Adrenal gland (tissue), 12 donors: ENCODE data around the gene EBP. TPM values are rescaled to one million over a fixed set of nuclear protein-coding genes. Genes with fewer than 3 reads are reported as not detected.

Source experiments
- DNase-seq, 7 donors: peaks; one replicate each; pipeline ENCODE4 v3.0.0-alpha.2; 2019 to 2020
- H3K27ac ChIP-seq, 5 donors: fragments of 200-600 bp; sonication (generic) in 4 of 5; 1 replicate in 3 of 5; 2 replicates in 2 of 5; pipeline versions ENCODE4 v1.5.1 to v1.8.0; 2016 to 2020; ENCODE audit warnings: mild to moderate bottlenecking in 1 of 5
- H3K27me3 ChIP-seq: fragments of 200-600 bp; 2 replicates; pipeline ENCODE4 v1.8.0; 2021
- H3K36me3 ChIP-seq, 2 donors: fragments of 200-600 bp; replicated peaks in 1 of 2; 1 replicate in 1 of 2; 2 replicates in 1 of 2; pipeline versions ENCODE4 v1.5.1 to v1.8.0; 2018 to 2022
- H3K4me1 ChIP-seq, 2 donors: fragments of 200-600 bp; replicated peaks in 1 of 2; 1 replicate in 1 of 2; 2 replicates in 1 of 2; pipeline versions ENCODE4 v1.5.1 to v1.8.0; 2018 to 2021
- H3K4me3 ChIP-seq, 4 donors: fragments of 200-600 bp; sonication (generic) in 3 of 4; one replicate each; pipeline ENCODE4 v1.5.1; 2016 to 2018
- H3K9me3 ChIP-seq, 3 donors: fragments of 200-600 bp; sonication (generic) in 1 of 3; replicated peaks in 1 of 3; 1 replicate in 2 of 3; 2 replicates in 1 of 3; pipeline versions ENCODE4 v1.5.1 to v1.8.0; 2016 to 2021
- CTCF ChIP-seq, 6 experiments: fragments of 450-650 bp in 4 of 6; fragments of 200-600 bp in 2 of 6; sonication (generic) in 1 of 6; IDR thresholded peaks; 1 replicate in 5 of 6; 2 replicates in 1 of 6; pipeline versions ENCODE4 v1.5.1 to v1.8.0; 2016 to 2021; ENCODE audit warnings: antibody characterized with exemption in 6 of 6, mild to moderate bottlenecking in 2 of 6, moderate library complexity in 1 of 6
- POLR2A ChIP-seq, 2 donors: fragments of 450-650 bp; IDR thresholded peaks; one replicate each; pipeline ENCODE4 v1.6.1; 2017; ENCODE audit warnings: antibody characterized with exemption in 2 of 2, mild to moderate bottlenecking in 2 of 2, moderate library complexity in 1 of 2
- WGBS, 4 donors: extraction: QIAGEN DNeasy Blood & Tissue Kit in 2 of 4; methylation state at CpG; one replicate each; pipeline versions ENCODE4 v1.1.5 to v1.1.7; 2013 to 2017; 5-methylcytosine and 5-hydroxymethylcytosine counted together
- intact Hi-C, 2 donors: fragments of 100-400 bp; cut with DNase I; formaldehyde crosslinking; loops; one replicate each; pipeline versions ENCODE4 v1.14.1 to v1.15.0; 2022 to 2023
- polyA plus RNA-seq, 3 donors: library from polyadenylated mRNA; stranded (reverse); fragments of 200-250 nt in 2 of 3; fragments of 350-450 nt in 1 of 3; fragmentation: Illumina TruSeq in 1 of 3; extraction: RNeasy Lipid Tissue Mini Kit (QIAGEN cat#74804) in 1 of 3; gene quantifications; one replicate each; pipeline ENCODE4 v1.2.3, GENCODE V29; 2013 to 2014
- total RNA-seq, 9 donors: library from RNA; depleted of rRNA in 4 of 9; stranded (reverse); fragments of >200 nt in 4 of 9; fragments of 120-200 nt in 1 of 9; fragmentation: NEBNext Ultra II Directional in 1 of 9; extraction: Animal tissue kit (Norgen Biotek cat#: 25700) in 1 of 9; gene quantifications; one replicate each; pipeline versions ENCODE4 v1.1.0 to v1.2.4, GENCODE V29; 2013 to 2023
- donor health status: healthy with polysubstance abuse.
- donor health status: Bipolar disorder and iron deficiency.
- donor health status: DM: yes; HTN: yes; CAD: no.
- donor health status: DM: no; HTN: no; CAD: no.
- donor health status: DM: no; HTN: no; CAD: no.
- donor health status: DM: yes; HTN: yes; CAD: no.

EBP gene
- total and polyA plus RNA-seq, 12 donors: 85.8 to 1,010 (median 156) TPM

GRCh38 chrX:48576108-48576507 lies 54.5 kb downstream of the EBP start:
- Histone ChIP-seq H3K36me3 (peaks cover 0 to 34% of the 10 kb centered on the region in 2 donors), H3K27ac (peak overlapping the region in 3 of 5 donors; percentile 7 to 99 (median 98)), H3K4me3 (peak overlapping the region in 1 of 4 donors; percentile 65)

More at GRCh38 chrX:48576108-48576507, 54.5 kb downstream of the EBP start:
- intact Hi-C loops: no loop called here
- Histone ChIP-seq H3K4me1 (peaks cover 4 to 16% of the 10 kb centered on the region in 2 donors), H3K27me3 (no peaks in the 10 kb centered on the region), H3K9me3 (no peaks in the 10 kb centered on the region)
- WGBS, 4 donors: 39 to 60% (median 49%) methylated on average over 5 to 6 of the region's 6 CpGs
- DNase-seq: no peak
- TF ChIP-seq POLR2A (IDR thresholded peaks at IDR 0.05) (no peak), CTCF (IDR thresholded peaks at IDR 0.05) (no peak)

Other genes with a start within 250 kb of the EBP start
- not detected for gene SSX3, start 165.1 kb upstream of the EBP start, total RNA-seq
- not detected for gene SSX3, start 165.1 kb upstream of the EBP start, polyA plus RNA-seq
- not detected for gene SSX4, start 138.3 kb upstream of the EBP start, total RNA-seq
- gene SSX4, start 138.3 kb upstream of the EBP start, polyA plus RNA-seq: not detected
- not detected for gene SSX4B, start 109.8 kb upstream of the EBP start, total RNA-seq
- gene SSX4B, start 109.8 kb upstream of the EBP start, polyA plus RNA-seq: not detected
- 1 to 10 TPM in 7 of 9 donors, under 1 TPM in 2; 0.11 to 6.6 (median 4.3) TPM for gene SLC38A5, start 51.5 kb upstream of the EBP start, total RNA-seq
- gene SLC38A5, start 51.5 kb upstream of the EBP start, polyA plus RNA-seq: 1 to 10 TPM; 3.7 to 6.2 (median 6.0) TPM
- gene FTSJ1, start 45.6 kb upstream of the EBP start, total RNA-seq: 10 to 100 TPM; 27.8 to 83.4 (median 39.0) TPM
- gene FTSJ1, start 45.6 kb upstream of the EBP start, polyA plus RNA-seq: 10 to 100 TPM; 42.2 to 59.2 (median 52.0) TPM
- gene PORCN, start 12.8 kb upstream of the EBP start, total RNA-seq: 100 to 1,000 TPM in 2 of 9 donors, 10 to 100 TPM in 6, 1 to 10 TPM in 1; 9.5 to 290 (median 88.8) TPM
- 100 to 1,000 TPM in 1 of 3 donors, 10 to 100 TPM in 2; 36.6 to 199 (median 60.1) TPM for gene PORCN, start 12.8 kb upstream of the EBP start, polyA plus RNA-seq
- 10 to 100 TPM in 7 of 9 donors, 1 to 10 TPM in 2; 9.0 to 31.0 (median 15.7) TPM for gene TBC1D25, start 17.9 kb downstream of the EBP start, total RNA-seq
- gene TBC1D25, start 17.9 kb downstream of the EBP start, polyA plus RNA-seq: 10 to 100 TPM in 1 of 3 donors, 1 to 10 TPM in 2; 8.9 to 12.5 (median 9.5) TPM
- 100 to 1,000 TPM in 6 of 9 donors, 10 to 100 TPM in 3; 52.9 to 284 (median 127) TPM for gene RBM3, start 52.7 kb downstream of the EBP start, total RNA-seq
- 100 to 1,000 TPM; 170 to 234 (median 224) TPM for gene RBM3, start 52.7 kb downstream of the EBP start, polyA plus RNA-seq
- 100 to 1,000 TPM in 8 of 9 donors, 10 to 100 TPM in 1; 93.0 to 232 (median 166) TPM for gene WDR13, start 75.7 kb downstream of the EBP start, total RNA-seq
- gene WDR13, start 75.7 kb downstream of the EBP start, polyA plus RNA-seq: 100 to 1,000 TPM in 2 of 3 donors, 10 to 100 TPM in 1; 53.5 to 677 (median 535) TPM
- 10 to 100 TPM in 5 of 9 donors, 1 to 10 TPM in 4; 1.1 to 22.5 (median 12.8) TPM for gene WAS, start 162.0 kb downstream of the EBP start, total RNA-seq
- gene WAS, start 162.0 kb downstream of the EBP start, polyA plus RNA-seq: 10 to 100 TPM in 1 of 3 donors, 1 to 10 TPM in 2; 4.2 to 18.9 (median 9.1) TPM
- gene SUV39H1, start 174.9 kb downstream of the EBP start, total RNA-seq: 1 to 10 TPM; 2.6 to 4.4 (median 3.4) TPM
- gene SUV39H1, start 174.9 kb downstream of the EBP start, polyA plus RNA-seq: 1 to 10 TPM; 2.6 to 3.2 (median 3.1) TPM
- under 1 TPM in 1 of 9 donors, not detected in 8; 0.94 TPM for gene GLOD5, start 239.9 kb downstream of the EBP start, total RNA-seq
- not detected for gene GLOD5, start 239.9 kb downstream of the EBP start, polyA plus RNA-seq